GM10266 (cell line): Measurements from ENCODE around the gene RFC3.

ENCODE experiments used
- DNase-seq: peaks from one replicate; pipeline ENCODE4 v3.0.0; 2012; ENCODE audit errors: extremely low spot score
- CTCF ChIP-seq: IDR thresholded peaks from 2 replicates; pipeline ENCODE4 v1.5.1; 2012; ENCODE audit warnings: mild to moderate bottlenecking, low read depth; ENCODE audit not compliant: control insufficient read depth, insufficient read depth; ENCODE audit errors: missing control alignments

The RFC3 gene

GRCh38 chr13:33855371-33855895 is 37.5 kb downstream of the RFC3 start:
- no peak for TF ChIP-seq CTCF

GRCh38 chr13:33859691-33860303 is 41.8 kb downstream of the RFC3 start:
- DNase-seq = no peak
- TF ChIP-seq CTCF = no peak

More at GRCh38 chr13:33855371-33855895, 37.5 kb downstream of the RFC3 start:
- no peak for DNase-seq

GRCh38 chr13:33860526-33860925 is 42.6 kb downstream of the RFC3 start:
- TF ChIP-seq CTCF = no peak
- DNase-seq = no peak

GRCh38 chr13:33862016-33862415 is 44.1 kb downstream of the RFC3 start:
- TF ChIP-seq CTCF = no peak
- DNase-seq = no peak

GRCh38 chr13:33863188-33863789 is 45.3 kb downstream of the RFC3 start:
- no peak for TF ChIP-seq CTCF
- DNase-seq = no peak

- no peak for TF ChIP-seq CTCF
- DNase-seq = peak; percentile 15
Observed at GRCh38 chr13:33865945-33866344, 48.0 kb downstream of the RFC3 start.

GRCh38 chr13:33867472-33867871 is 49.5 kb downstream of the RFC3 start:
- peak; percentile 3 for TF ChIP-seq CTCF
- DNase-seq = no peak
